Measurements from ENCODE around the gene KRTAP17-1. TPM values are rescaled to one million over a fixed set of nuclear protein-coding genes. Genes with fewer than 3 reads are reported as not detected.
"Not testable (repeated sequence)": the region's sequence is repeated elsewhere in the genome, so short reads cannot be mapped to it uniquely, and the experiment has no call there.

KRTAP17-1 gene
- total RNA-seq, 1 donor from 2014 or later = not detected

GRCh38 chr17:41307647-41308046 is 7.9 kb downstream of the KRTAP17-1 start:
- no peak for DNase-seq (ENCODE audit: extremely low read depth, low read depth, low spot score)

- DNase-seq (ENCODE audit: extremely low read depth, low read depth, low spot score) = no peak
Observed at GRCh38 chr17:41304091-41304490, 11.4 kb downstream of the KRTAP17-1 start.

GRCh38 chr17:41302981-41303380 is 12.5 kb downstream of the KRTAP17-1 start:
- DNase-seq (ENCODE audit: extremely low read depth, low read depth, low spot score) = no peak

GRCh38 chr17:41301916-41302901 is 13.3 kb downstream of the KRTAP17-1 start, which contains the start of gene KRTAP29-1:
Gene KRTAP29-1, minus strand, starts transcription at chr17:41302851. Its CDS starts 0 bp downstream, at chr17:41302851.
- DNase-seq (ENCODE audit: extremely low read depth, low read depth, low spot score) = no peak

GRCh38 chr17:41301204-41301790 is 14.2 kb downstream of the KRTAP17-1 start:
- no peak for DNase-seq (ENCODE audit: extremely low read depth, low read depth, low spot score)

- DNase-seq (ENCODE audit: extremely low read depth, low read depth, low spot score) = no peak
Observed at GRCh38 chr17:41298458-41299135, 16.9 kb downstream of the KRTAP17-1 start.

GRCh38 chr17:41296846-41297245 is 18.7 kb downstream of the KRTAP17-1 start:
- DNase-seq (ENCODE audit: extremely low read depth, low read depth, low spot score) = no peak

GRCh38 chr17:41294016-41294415 is 21.5 kb downstream of the KRTAP17-1 start:
- no peak for DNase-seq (ENCODE audit: extremely low read depth, low read depth, low spot score)

GRCh38 chr17:41287050-41287449 is 28.5 kb downstream of the KRTAP17-1 start:
- no peak for DNase-seq (ENCODE audit: extremely low read depth, low read depth, low spot score)

- no peak for DNase-seq (ENCODE audit: extremely low read depth, low read depth, low spot score)
Observed at GRCh38 chr17:41284546-41284945, 31.0 kb downstream of the KRTAP17-1 start.

GRCh38 chr17:41284043-41284442 is 31.5 kb downstream of the KRTAP17-1 start:
- no peak for DNase-seq (ENCODE audit: extremely low read depth, low read depth, low spot score)

GRCh38 chr17:41278176-41278955 is 37.1 kb downstream of the KRTAP17-1 start:
- no peak for DNase-seq (ENCODE audit: extremely low read depth, low read depth, low spot score)

- not testable (repeated sequence) for DNase-seq (ENCODE audit: extremely low read depth, low read depth, low spot score)
Observed at GRCh38 chr17:41275648-41276190, 39.8 kb downstream of the KRTAP17-1 start, which contains the start of gene KRTAP9-7. Gene KRTAP9-7, plus strand, starts transcription at chr17:41275698. Its CDS starts 0 bp downstream, at chr17:41275698.

- no peak for DNase-seq (ENCODE audit: extremely low read depth, low read depth, low spot score)
Observed at GRCh38 chr17:41271858-41272257, 43.7 kb downstream of the KRTAP17-1 start.

GRCh38 chr17:41271323-41271722 is 44.2 kb downstream of the KRTAP17-1 start:
- not testable (repeated sequence) for DNase-seq (ENCODE audit: extremely low read depth, low read depth, low spot score)

- no peak for DNase-seq (ENCODE audit: extremely low read depth, low read depth, low spot score)
Observed at GRCh38 chr17:41267711-41268110, 47.8 kb downstream of the KRTAP17-1 start.

- no peak for DNase-seq (ENCODE audit: extremely low read depth, low read depth, low spot score)
Observed at GRCh38 chr17:41265078-41265477, 50.4 kb downstream of the KRTAP17-1 start, which contains the start of gene KRTAP9-6. Gene KRTAP9-6, plus strand, starts transcription at chr17:41265378. Its CDS starts 0 bp downstream, at chr17:41265378.
